IPS DF 19.7 (cell line): Measurements from ENCODE around the gene FGD5.

Experiments
- DNase-seq: peaks from one replicate; pipeline ENCODE4 v3.0.0-alpha.2; 2013; ENCODE audit warnings: low read depth, low spot score

FGD5 gene

DNA sequence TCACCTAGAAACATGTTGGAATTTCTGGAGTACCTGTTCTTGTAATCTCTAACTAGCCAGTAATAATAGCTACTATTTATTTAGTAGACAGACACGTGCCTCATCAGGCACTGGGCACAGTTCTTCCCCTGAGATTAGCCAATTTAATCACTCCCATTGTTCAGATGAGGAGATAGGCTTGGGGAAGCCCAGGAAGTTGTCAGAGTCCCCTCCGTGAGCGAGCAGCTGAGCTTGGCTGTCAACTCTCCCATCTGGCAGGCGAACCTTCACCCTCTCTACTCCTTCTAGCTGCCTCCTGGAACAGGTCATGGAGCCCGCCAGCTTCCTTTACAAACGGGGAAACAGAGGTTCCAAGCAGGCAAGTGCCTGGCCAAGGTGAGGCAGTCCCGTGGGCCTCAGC, 31.1 kb upstream of the FGD5 start:
- no peak for DNase-seq

DNA sequence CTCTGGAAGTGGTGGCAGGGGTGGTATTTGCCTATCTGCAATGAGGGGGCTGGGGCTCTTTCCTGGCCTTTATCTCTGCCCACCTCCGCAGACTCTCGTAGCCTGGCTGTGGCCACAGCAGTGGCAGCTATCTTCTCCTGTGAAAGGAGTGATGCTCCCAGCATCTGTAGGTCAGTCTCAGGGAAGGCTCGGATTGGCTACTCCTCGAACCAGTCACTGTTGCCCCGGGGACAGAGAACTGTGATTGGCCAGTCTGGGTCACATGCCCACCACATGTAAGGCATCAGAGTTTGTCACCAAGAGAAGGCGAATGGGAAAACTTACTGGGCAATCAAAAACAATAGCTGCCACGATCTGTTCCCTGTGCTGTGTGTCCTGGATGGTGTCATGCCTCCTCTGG, 30.1 kb upstream of the FGD5 start:
- DNase-seq = no peak

DNA sequence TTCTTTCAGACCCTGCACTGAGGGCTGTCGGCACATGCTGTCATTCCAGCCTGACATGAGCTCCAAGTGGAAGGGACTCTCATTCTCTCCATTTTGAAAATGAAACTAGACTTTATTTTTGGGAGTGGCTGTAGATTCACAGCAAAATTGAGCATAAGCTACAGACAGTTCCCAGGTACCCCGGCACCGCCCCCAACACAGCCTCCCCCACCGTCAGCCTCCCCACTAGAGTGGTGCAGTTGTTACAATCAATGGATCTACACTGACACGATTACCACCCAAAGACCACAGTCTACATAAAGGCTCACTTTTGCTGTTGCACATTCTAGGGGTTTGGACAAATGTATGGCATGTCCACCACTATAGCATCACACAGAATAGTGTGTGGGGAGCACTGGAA, 29.5 kb upstream of the FGD5 start:
- no peak for DNase-seq

DNA sequence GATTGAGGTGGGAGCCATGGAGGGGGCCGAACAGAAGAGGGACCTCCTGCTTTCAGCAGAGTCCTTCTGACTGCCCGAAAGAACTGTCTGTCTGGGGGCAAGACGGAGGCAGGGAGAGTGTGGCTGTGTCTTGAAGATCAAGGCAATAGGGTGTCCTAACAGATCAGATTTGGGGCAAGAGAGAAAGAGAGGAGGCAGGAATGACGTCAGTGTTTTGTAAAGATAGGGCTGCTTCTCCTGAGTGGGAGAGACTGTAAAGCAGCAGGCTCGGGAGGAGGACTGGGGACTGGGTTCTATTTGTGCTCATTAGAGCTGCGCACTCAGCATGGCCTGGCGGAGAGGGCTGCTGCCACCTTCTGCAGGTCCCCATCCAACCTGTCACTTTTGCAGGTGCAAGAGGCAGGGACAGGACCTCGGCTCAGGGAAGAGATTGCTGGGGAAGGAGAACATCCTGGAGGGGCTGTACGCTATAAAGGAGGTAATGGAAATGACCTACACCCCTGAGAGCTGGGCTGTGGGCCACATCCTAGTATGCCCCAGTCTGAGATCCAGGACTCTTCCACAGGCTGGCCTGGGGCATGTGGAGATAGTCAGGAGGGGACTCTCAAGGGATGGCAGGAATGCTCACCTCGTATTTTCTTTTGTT, 29.0 kb upstream of the FGD5 start:
- DNase-seq = no peak

DNA sequence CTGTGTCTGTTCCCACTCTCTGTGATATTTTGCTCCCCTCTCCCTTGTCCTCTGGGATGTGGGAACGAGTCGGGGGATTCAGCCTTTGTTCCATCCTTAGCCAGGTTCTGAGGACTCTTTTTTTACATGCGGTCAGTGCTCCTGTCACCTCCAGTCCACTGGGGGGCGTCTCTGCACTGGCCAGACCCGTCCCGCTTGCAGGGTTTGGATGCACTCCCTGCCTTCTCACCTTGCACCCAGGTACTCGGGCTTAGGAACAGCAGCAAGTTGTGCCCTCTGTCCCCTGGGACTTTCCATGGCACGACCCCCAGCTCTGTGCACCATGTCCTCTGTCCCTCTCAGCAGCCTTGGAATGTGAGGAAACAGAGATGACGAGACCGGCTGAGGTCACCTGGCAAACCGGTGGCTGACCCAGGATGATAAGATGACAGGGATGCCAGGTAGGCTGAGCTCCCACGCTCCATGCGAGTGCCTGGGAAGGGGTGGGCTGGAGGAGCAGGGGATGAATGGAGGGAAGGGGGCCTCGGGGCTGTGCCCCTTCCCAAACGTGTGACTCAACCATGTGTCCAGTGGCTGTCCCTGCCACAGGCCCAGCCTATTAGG, 27.3 kb upstream of the FGD5 start:
- DNase-seq = no peak

DNA sequence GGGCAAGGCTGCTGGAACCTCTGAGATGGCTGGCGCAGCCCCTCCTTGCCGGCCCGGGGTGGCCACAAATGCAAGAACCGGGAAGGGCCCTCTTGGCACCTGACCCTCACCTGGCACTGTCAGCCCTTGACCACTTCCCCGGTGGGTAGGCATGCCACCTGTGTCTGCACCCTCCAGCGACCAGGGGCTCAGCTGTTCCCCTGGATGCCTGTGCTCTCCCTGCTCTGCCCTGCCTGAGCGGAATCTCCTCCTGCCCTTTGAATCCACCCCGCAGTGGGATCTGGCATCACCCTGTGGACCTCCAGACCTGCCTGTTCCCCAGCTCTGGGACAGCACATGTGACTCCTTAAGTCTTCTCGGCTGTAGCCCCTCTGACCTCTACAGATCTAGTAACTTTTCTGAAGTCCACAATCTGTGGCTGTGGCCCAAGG, 26.1 kb upstream of the FGD5 start:
- DNase-seq = no peak

DNA sequence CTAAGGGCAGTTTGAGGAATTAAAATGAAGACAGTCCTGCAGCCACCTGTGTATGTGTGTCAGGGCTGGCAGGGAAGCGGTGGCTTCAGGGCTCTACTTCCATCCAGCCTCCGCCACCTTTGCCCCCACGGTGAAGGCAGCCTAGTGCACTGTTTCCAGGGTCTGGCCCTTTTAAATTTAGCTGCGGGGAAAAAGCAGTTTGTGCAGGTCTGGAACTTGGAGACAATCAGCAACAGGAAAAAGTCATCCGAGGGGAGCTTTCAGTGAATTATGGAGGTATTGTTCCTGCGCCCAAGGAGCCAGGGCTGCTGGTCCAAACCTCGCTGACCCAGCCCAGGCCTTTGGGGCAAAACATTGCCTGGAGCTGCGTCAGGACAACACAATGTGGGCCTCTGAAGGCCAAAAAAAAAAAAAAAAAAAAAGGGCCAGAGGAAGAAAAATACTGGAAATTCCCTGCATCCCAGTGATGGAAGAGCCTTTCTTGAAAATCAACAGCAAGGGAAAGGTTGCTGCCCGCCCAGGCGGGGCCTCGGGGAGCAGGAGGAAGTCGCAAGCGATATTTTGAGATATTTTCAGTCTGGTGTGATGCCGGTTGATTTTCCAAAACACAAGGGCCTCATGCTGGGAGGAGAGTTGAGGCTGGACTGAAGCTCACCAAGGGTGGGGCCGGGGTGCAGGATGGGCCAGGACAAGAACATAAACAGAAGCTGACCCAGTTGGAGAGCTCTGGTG, 25.5 kb upstream of the FGD5 start:
- no peak for DNase-seq

DNA sequence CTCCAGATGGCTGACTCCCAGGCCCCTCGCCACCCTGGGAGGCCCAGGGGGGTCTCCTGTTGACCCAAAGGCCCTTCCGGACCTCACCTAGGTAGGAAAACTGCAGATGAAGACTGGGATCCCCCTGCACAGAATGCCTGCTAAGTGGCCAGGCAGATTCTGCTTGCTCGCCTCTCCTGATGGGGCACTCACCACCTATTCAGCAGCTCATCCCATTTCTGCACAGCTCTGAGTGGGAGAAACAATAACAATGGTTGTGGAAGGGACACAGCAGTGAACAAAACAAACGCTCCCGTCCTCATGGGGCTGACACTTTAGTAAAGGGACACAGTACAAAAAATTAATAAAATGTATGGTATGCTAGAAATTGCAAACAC, 24.9 kb upstream of the FGD5 start:
- no peak for DNase-seq

DNA sequence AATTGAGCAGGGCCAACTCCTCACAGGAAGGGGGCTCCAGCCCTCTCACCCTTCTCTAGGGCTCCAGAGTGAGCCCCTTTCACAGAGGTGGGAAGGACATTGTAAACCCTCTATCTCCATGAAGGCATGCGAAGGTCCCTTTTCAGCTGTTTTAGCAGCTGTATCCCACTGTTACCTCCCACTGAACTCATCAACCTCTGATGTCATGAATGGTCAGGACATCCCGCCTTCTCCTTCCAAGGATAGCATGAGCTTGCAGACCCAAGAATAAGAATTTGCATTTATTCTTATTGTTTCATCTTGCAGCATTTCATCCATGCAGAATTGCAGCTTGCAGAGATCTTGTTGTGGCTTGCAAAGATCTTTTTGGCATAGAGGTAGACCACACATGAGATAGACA, 24.3 kb upstream of the FGD5 start:
- no peak for DNase-seq

DNA sequence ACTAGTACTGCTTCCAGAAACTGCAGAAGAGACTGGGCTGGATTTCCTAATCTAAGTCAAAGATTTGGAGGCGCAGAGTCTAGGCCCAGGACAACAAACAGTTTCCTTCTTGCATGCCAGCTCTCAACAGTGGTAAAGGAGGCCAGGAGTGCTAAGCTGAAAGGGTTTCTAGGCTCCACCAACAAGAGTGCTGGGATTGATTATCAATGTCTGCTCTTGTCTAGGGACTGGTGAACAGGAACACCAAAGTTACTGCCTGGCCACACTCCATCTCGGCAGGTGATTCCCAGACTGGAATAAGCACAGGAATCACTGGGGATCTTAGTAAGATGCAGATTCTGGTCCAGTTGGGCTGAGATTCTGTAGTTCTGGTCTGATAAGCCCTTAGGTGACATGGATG, 22.8 kb upstream of the FGD5 start:
- DNase-seq = no peak

DNA sequence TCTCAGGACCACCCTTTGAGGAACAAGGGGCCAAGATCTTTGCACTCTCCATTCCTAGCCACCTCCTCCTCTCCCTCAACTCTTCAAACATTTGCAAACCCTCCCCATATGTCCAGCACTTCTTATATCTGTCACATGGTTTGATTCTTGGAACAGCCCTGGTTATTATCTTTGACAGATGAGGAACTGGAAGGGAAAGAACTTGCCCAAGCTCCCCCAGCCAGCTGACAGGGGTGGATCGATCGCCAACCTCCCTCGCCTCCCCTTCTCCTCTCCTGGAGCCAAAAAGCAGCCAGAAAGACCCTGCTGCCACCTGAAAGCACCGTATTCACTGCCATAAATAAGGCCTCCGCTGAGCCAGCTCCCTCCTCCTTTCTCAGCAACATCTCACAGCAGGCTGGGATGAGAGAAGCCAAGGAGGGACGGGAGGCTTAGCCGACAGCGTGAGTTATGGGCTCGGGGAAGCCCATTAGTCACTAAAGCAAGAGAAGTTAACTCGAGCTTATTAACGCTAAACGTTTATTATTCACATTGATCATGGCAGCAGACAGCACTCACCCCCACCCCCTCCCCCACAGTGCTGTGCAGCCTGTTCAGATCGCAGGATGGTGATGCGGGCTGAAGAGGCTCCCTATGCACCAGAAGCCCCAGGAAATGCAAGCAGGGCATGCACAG, 22.2 kb upstream of the FGD5 start:
- no peak for DNase-seq

DNA sequence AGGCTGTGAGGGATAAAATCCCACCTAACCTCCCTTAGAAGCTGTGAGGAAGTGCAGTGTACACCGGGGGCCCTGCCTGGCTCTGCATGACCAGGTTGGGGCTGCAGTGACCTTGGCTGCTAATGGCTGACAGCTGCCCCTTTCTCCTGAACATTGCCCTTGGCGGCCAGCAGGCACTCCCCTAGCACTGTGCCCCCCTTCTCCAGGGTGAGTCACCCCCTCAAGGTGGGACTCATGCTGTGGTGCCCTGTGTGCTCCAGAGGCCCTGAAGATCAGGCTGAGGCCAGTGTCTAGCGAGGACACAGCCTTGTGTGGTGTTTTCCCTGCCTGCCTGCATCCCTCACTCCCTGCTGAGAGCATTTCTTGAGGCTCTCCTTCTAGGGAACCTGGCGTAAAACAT, 21.0 kb upstream of the FGD5 start:
- no peak for DNase-seq

DNA sequence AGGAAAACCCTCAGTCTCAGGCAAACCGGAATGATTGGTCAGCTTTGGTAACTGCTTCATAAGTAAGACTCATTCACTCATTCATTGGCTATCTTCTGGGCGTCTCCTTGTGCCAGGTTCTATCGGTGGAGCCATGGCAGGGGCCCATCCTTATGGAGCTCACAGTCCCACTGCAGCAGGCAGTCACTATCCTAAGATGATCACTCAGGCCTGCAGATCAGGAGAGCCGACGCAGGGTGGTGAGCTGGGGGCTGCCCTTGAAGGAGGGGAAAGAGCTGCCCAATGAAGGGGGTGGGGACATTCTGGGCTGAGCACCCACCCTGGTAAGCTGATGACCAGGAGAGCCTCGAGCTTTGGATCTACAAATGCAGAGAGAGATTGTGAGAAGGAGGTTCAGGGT, 20.5 kb upstream of the FGD5 start:
- DNase-seq = no peak

DNA sequence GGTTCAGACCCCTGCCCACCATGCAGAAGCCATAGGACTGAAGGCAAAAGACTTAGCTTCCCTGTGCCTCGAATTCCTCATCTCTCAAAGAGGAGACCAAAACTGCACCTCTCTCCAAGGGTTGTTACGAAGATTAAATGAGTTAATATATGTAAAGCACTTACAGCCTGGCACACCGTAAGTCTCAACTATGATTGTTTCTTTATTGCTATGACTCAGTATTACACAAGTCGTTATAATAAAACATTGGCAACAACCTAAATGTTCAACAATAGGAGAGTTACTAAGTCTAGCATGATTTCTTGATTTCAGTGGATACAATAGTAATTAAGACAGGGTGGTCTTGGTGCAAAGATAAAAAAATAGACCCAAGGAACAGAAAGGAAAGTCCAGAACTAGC, 19.6 kb upstream of the FGD5 start:
- DNase-seq = no peak

DNA sequence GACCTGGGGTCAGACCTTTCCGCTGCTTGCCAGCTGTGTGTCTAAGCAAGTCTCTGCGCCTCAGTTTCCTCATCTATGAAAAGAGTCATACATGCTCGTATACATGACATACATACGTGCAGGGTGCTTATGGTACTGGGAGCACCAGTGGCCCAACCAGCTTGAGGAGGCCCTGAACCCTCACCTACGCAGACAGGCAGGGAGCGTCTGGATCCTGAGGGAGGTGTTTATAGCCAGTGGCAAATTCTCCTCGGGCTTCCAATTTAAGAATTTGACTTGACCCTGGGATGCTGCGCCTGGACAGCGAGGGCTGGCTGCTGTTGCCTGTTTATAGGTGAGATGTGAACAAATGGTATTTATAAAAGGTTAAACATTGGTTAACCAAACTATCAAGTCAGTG, 17.7 kb upstream of the FGD5 start:
- DNase-seq = no peak

DNA sequence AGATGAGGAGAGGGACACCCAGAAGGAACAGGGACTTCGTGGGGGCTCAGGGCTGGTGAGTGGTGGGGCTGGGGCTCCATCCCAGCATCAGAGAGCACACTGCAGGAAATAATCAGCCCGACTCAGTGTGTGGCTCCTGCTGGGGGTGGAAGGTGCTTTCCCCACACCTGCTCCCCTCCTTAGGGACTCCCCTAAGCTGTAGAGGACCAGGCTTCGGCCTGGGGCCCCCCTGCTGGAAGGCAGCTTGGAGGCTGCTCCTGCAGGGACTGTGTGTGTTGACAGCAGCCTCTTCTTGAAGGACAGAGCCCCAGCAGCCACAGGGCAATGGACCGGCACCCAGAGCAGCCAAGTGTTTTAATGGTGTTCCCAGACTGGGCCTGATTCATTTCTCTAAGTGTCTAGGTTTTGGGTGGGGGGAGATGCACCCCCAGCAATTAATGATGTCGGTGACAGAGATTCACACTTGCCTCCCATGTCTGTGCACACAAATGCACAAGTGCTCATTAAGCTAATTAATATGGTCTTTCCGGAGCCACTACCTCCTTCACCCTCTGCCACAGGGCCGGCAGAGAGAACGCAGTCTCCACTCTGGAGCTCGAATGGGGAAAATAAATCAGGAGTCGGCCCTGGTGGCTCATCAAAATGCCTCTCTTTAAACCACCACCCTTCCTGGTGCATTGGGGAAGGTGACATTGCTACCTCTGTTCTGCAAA, 16.9 kb upstream of the FGD5 start:
- no peak for DNase-seq

DNA sequence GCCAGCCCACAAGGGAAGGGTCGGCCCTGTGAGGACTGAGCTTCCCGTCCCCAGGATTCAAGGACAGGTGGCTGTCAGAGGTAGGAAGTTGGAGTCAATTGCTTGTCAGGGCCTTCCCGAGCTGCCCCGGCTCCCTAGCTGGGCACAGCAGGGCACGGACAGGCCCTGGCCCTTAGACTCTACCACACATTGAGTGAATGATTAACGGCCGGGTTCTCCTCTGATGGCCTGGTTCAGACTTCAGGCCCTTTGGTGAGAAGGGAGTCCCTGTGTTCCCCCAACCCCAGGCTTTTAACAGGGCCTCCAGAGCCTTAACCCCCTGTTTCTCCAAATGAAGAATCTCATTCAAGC, 16.4 kb upstream of the FGD5 start:
- DNase-seq = no peak

DNA sequence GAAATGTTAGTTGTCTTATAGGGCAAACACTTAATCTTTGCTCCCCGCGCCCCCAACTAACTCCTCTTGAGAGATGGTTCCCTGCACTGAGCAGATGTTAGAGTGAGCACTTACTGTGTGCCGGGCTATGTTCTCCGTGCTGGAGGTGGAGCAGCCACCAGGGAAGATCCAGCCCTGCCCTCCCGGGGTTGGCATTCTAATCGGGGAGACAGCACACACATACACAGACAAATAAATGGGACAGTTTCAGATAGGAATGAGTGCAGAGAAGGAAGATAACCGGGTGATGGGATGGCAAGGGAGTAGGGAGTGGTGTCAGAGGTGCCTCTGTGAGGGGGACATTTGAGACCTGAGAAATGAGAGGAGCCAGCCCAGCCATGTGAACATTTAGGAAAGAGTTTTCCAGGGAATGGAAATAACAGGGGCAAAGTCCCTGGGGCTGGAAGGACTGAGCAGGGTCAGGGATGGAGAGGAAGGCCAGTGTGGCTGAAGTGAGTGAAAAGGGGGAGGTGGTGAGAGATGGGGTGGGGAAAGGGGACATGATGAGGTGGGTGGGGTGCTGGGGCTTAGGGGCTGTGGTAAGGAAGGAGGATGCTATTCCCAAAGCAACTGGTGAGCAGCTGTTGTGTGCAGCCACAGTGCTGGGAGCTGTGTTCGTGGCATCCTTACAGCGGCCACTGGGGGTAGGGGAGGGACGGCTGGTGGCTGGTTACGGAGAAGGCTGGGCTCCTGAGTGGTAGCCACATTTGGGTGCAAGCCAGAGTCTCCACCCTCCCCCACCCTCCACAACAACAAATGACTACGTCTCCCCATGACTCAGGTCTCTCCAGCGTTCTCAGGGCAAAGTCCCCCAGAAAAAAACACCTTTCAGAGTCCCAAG, 15.4 kb upstream of the FGD5 start:
- DNase-seq = no peak

DNA sequence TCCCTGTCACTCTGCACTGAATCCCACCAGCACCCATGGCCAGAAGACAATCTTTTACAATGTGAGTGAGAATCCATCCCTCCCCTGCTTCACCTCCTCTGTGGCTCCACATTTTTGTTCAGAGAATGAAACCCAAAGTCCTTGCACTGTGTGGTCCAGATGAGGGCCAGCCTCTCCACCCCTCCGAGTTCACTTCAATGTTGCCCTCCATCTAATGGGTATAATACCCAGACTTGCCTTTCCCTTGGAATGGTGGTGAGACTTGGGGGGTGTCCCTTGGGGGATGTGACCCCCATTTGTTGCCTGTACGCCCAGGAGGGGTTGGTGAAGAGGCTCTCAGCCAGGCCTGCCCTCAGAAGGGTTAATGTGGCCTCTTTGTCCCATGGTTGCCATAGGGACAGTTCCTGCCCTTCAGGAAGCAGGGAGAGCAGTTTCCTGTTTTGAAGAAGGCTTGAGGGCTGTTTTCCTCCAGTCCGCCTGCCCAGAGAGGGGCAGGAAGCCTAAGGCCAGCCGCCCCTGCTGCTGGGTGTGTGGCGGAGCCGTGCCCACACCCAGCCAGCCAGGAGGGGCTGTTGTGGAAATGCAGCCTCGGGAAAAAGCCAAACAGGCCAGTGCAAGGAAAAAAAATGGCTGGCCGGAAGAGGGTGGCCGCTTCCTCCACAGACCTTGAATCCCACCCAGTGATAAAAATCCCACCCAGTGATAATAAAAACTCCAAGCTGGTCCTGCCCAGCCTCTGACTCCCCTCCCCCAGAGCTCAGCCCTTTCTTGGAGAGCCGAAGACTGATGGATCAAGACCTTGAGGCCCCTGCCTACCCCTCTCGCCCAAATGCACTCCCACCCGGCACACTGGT, 14.6 kb upstream of the FGD5 start:
- no peak for DNase-seq
